ENCODE measurements around the gene ERAP2. TPM values are rescaled to one million over a fixed set of nuclear protein-coding genes. Genes with fewer than 3 reads are reported as not detected.
A peak's percentile ranks its signal among the peaks of the same experiment; 100 is the strongest.

The ERAP2 gene
- total RNA-seq, 1 experiment from 2014 or later = 15.5 TPM

GRCh38 chr5:96933764-96934707 is 57.7 kb downstream of the ERAP2 start:
- DNase-seq (ENCODE audit: low read depth, low spot score) = no peak

More at GRCh38 chr5:96933764-96934707, 57.7 kb downstream of the ERAP2 start:
- Histone ChIP-seq H3K4me1 (ENCODE audit: control insufficient read depth, insufficient read depth, low read length) (peaks cover 35% of the 10 kb centered on the region), H3K27me3 (ENCODE audit: control insufficient read depth, insufficient read depth, low read length) (no peaks in the 10 kb centered on the region), H3K4me3 (ENCODE audit: low read depth in 2 of 2, low read length in 2 of 2) (peak overlapping the region; percentile 87 to 94), H3K36me3 (ENCODE audit: control insufficient read depth, insufficient read depth, low read length) (peaks cover 2% of the 10 kb centered on the region), H3K9me3 (ENCODE audit: control insufficient read depth, insufficient read depth, low read depth, low read length) (no peaks in the 10 kb centered on the region), H3K27ac (ENCODE audit: low read length) (peak overlapping the region; percentile 97)
- ChIA-PET POLR2A (no interaction called here), CTCF (no interaction called here)
- ATAC-seq = no peak
- no peak for TF ChIP-seq TCF7L2 (IDR thresholded peaks at IDR 0.05; ENCODE audit: low read depth, low read length)
- TF ChIP-seq SIN3A (IDR thresholded peaks at IDR 0.05; ENCODE audit: borderline replicate concordance, insufficient read depth, low read depth, low read length) = no peak
- TF ChIP-seq POLR2AphosphoS5 (IDR thresholded peaks at IDR 0.05; ENCODE audit: low read depth, low read length) = no peak
- no peak for TF ChIP-seq CTCF (IDR thresholded peaks at IDR 0.05)
- no peak for TF ChIP-seq REST (IDR thresholded peaks at IDR 0.05; ENCODE audit: insufficient read depth in 1 of 2, low read depth in 2 of 2, low read length in 1 of 2)
- BruUV-seq (replicated peaks) = TSS peak; percentile 71
- in situ Hi-C loops (cut with HindIII; ENCODE audit: low pct_unique_long_range_greater_than_20kb, low sequenced_read_pairs) = no loop called here
- intact Hi-C loops (cut with micrococcal nuclease; ENCODE audit: unreplicated experiment) = no loop called here
